SH-SY5Y (cell line): ENCODE results near the gene SLC35E1.

Source experiments
- GATA2 ChIP-seq: IDR thresholded peaks from 2 replicates; pipeline ENCODE4 v1.6.1; 2011; ENCODE audit warnings: mild to moderate bottlenecking, low read depth, low read length
- GATA3 ChIP-seq: IDR thresholded peaks from 2 replicates; pipeline ENCODE4 v1.6.1; 2011; ENCODE audit warnings: low read depth, mild to moderate bottlenecking, low read length, moderate library complexity

SLC35E1 gene

GRCh38 chr19:16554776-16555175 is 17.4 kb downstream of the SLC35E1 start:
- no peak for TF ChIP-seq GATA3
- TF ChIP-seq GATA2: no peak

GRCh38 chr19:16548956-16549355 is 23.3 kb downstream of the SLC35E1 start:
- TF ChIP-seq GATA2: no peak
- TF ChIP-seq GATA3: no peak

- TF ChIP-seq GATA3: no peak
- TF ChIP-seq GATA2: no peak
Measured at GRCh38 chr19:16544473-16545231, 27.6 kb downstream of the SLC35E1 start.

- TF ChIP-seq GATA2 (no peak), GATA3 (no peak)
Measured at GRCh38 chr19:16542910-16543472, 29.2 kb downstream of the SLC35E1 start.

- no peak; the same call in 1 of the 2 replicates for TF ChIP-seq GATA2
- TF ChIP-seq GATA3: no peak
Measured at GRCh38 chr19:16542045-16542909, 29.9 kb downstream of the SLC35E1 start, which contains the start of gene CHERP. CHERP (minus strand) TSS chr19:16542437; CDS start chr19:16542378, 59 bp downstream.

GRCh38 chr19:16541526-16542044 is 30.6 kb downstream of the SLC35E1 start:
- TF ChIP-seq GATA3: no peak

GRCh38 chr19:16540948-16541347 is 31.3 kb downstream of the SLC35E1 start:
- no peak for TF ChIP-seq GATA3
- no peak for TF ChIP-seq GATA2

GRCh38 chr19:16537111-16537510 is 35.1 kb downstream of the SLC35E1 start:
- TF ChIP-seq GATA3 (no peak), GATA2 (no peak)

- TF ChIP-seq GATA2 (no peak), GATA3 (no peak)
Measured at GRCh38 chr19:16536130-16536529, 36.1 kb downstream of the SLC35E1 start.

GRCh38 chr19:16535381-16535780 is 36.8 kb downstream of the SLC35E1 start:
- no peak for TF ChIP-seq GATA3
- TF ChIP-seq GATA2: no peak

- TF ChIP-seq GATA2: no peak
- no peak for TF ChIP-seq GATA3
Measured at GRCh38 chr19:16532440-16533234, 39.6 kb downstream of the SLC35E1 start.

GRCh38 chr19:16531380-16531669 is 40.9 kb downstream of the SLC35E1 start:
- TF ChIP-seq GATA2 (no peak), GATA3 (no peak)

- TF ChIP-seq GATA2 (no peak), GATA3 (no peak)
Measured at GRCh38 chr19:16530540-16531379, 41.5 kb downstream of the SLC35E1 start.
